ENCODE measurements around the gene NAPG. TPM values are rescaled to one million over a fixed set of nuclear protein-coding genes. Genes with fewer than 3 reads are reported as not detected.
"Not testable (repeated sequence)": the region's sequence is repeated elsewhere in the genome, so short reads cannot be mapped to it uniquely, and the experiment has no call there.

The NAPG gene
- total RNA-seq, 1 donor = 39.0 TPM

DNA sequence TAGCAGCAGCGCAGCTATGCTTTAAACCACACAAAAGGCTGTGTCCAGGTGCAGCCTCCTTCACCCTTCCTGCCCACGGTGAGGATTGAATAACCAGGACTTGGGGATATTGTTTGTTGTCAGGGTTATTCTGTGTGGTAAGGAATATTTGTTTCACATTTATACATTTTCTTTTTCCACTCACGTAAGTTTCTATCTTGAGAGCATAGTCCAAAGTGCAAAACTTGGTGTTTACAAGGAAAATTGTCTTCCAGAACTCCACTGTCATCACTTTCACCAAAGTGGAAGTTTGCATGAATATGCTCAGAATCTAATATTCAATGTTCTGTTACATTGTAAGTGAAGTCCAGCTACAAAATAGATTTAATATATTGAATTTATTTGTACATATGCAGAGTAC is 26.4 kb downstream of the NAPG start:
- Histone ChIP-seq H3K4me3 (ENCODE audit: low read length) (no peak overlapping the region), H3K9me3 (ENCODE audit: low read depth, low read length) (no peaks in the 10 kb centered on the region), H3K4me1 (ENCODE audit: insufficient read depth, low read length) (no peaks in the 10 kb centered on the region), H3K27me3 (ENCODE audit: insufficient read depth, low read length) (no peaks in the 10 kb centered on the region)

DNA sequence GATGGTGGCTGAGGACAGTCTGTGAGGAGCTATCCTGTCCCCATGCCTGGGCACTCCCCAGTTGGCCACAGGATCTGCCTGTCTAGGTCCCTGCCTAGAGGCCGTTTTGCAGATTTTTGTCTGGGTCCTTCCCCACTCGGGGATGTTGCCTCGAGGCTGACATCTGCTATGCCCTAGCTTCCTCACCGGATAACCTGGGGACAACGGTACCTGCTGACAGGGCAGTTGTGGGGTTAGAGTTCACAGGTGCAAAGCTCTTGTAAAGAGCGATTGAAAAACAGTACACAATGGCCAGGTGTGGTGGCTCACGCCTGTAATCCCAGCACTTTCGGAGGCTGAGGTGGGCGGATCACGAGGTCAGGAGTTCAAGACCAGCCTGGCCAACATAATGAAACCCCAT is 30.4 kb downstream of the NAPG start:
- H3K27me3 ChIP-seq (ENCODE audit: insufficient read depth, low read length); H3K9me3 ChIP-seq (ENCODE audit: low read depth, low read length): not testable (repeated sequence)

DNA sequence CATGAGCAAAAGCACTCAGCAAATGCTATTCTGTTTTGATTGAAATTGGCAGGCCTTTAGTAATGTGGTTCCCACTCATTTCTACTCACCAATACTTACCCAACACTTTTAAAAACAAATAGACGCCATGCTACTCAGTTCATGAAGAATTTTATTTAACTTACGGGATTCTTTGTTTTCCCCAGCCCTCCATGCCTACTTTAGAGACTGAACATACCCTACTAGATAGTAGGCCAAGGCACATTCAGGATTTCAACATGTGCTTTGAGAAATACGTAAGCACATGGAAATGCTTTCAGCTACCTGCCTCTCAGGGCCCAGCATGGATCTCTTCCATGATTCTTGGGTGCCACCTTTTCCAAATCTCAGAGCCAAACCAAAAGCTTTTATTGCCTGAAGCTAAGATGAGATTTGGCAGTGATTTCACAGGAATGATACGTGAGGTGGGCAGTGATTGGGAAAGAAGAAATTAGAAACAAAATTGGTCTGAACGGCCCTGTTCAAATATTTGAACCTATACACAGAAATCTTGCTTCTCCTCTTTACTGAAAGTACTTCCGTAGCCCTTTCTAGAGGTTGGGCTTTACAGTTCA is 31.4 kb downstream of the NAPG start:
- no peaks in the 10 kb centered on the region for H3K9me3 ChIP-seq (ENCODE audit: low read depth, low read length)
- H3K4me1 ChIP-seq (ENCODE audit: insufficient read depth, low read length) = peaks cover 11% of the 10 kb centered on the region
- no peaks in the 10 kb centered on the region for H3K27me3 ChIP-seq (ENCODE audit: insufficient read depth, low read length)
- H3K4me3 ChIP-seq (ENCODE audit: low read length) = no peak overlapping the region

More for the DNA sequence above, 30.4 kb downstream of the NAPG start:
- peaks cover 11% of the 10 kb centered on the region for H3K4me1 ChIP-seq (ENCODE audit: insufficient read depth, low read length)
- H3K4me3 ChIP-seq (ENCODE audit: low read length) = not testable (repeated sequence)

DNA sequence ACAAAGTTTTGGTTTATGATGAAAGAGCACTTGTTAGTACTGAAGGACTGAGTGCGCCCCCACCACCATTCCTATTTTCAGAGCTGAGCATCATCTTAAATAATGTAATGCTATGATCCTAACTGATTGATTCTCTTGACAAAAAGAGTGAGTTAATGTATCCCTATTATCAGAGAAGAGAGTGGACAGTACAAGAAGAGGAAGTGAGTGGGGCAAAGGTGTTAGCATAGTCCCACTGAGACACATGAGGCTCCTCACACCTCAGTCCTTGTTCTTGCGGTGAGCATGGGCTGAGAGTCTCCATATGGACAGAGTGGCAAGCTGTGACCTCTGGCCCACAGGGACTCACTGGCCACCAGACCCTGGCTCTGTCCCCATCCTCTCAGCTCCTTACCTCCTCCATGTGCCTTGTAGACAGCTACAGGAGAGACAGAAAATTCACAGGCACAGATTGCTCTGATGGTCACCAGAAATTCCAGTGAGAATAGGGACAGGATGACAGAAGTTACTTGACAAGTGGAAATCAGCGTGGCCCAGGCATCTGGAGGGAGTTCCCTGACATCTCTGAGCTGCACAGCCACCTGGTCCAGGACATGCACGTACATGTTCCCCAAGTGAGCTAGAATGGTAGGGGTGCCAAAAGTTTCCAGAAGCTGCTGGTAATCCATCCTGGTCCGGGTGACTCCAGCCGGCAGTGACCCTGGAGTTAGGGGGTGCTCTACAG is 32.6 kb downstream of the NAPG start:
- no peaks in the 10 kb centered on the region for H3K27me3 ChIP-seq (ENCODE audit: insufficient read depth, low read length)
- peaks cover 11% of the 10 kb centered on the region for H3K4me1 ChIP-seq (ENCODE audit: insufficient read depth, low read length)
- H3K4me3 ChIP-seq (ENCODE audit: low read length) = no peak overlapping the region
- no peaks in the 10 kb centered on the region for H3K9me3 ChIP-seq (ENCODE audit: low read depth, low read length)

GRCh38 chr18:10558967-10559298 is 33.1 kb downstream of the NAPG start:
- no peaks in the 10 kb centered on the region for H3K27me3 ChIP-seq (ENCODE audit: insufficient read depth, low read length)
- H3K4me1 ChIP-seq (ENCODE audit: insufficient read depth, low read length) = peaks cover 11% of the 10 kb centered on the region
- no peaks in the 10 kb centered on the region for H3K9me3 ChIP-seq (ENCODE audit: low read depth, low read length)
- no peak overlapping the region for H3K4me3 ChIP-seq (ENCODE audit: low read length)

- H3K4me3 ChIP-seq (ENCODE audit: low read length) = no peak overlapping the region
- peaks cover 11% of the 10 kb centered on the region for H3K4me1 ChIP-seq (ENCODE audit: insufficient read depth, low read length)
- no peaks in the 10 kb centered on the region for H3K27me3 ChIP-seq (ENCODE audit: insufficient read depth, low read length)
- no peaks in the 10 kb centered on the region for H3K9me3 ChIP-seq (ENCODE audit: low read depth, low read length)
These were observed 34.0 kb downstream of the NAPG start for GRCh38 chr18:10559553-10560451.

DNA sequence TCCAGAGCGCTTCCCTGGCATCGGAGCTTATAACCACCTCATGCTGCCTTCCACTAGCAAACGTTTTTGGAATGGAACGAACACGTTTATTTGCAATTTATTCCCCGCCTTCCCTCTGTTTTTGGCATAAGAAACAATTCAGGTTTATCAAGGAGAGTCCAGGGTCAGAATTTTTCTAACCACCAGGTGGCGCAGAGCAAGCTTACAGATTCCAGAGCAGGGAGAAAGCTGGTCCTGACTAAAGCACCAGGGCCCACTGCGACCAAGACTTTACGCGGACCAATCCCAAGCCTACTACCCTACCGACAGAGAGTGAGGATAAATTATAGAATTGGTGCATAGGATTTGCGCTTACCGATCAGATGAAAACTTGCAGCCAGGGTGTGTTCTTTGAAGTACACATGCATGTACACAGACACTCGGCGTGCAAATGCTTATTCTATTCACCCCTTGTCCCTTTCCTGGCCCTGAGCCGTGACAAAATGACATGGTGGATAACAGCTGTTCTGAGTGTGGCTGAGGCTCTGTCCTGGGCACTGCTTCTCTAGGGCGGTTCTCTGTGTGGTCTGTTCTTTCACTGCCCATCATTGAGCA is 34.7 kb downstream of the NAPG start:
- Histone ChIP-seq H3K4me1 (ENCODE audit: insufficient read depth, low read length) (peaks cover 11% of the 10 kb centered on the region), H3K27me3 (ENCODE audit: insufficient read depth, low read length) (no peaks in the 10 kb centered on the region), H3K4me3 (ENCODE audit: low read length) (no peak overlapping the region), H3K9me3 (ENCODE audit: low read depth, low read length) (no peaks in the 10 kb centered on the region)

DNA sequence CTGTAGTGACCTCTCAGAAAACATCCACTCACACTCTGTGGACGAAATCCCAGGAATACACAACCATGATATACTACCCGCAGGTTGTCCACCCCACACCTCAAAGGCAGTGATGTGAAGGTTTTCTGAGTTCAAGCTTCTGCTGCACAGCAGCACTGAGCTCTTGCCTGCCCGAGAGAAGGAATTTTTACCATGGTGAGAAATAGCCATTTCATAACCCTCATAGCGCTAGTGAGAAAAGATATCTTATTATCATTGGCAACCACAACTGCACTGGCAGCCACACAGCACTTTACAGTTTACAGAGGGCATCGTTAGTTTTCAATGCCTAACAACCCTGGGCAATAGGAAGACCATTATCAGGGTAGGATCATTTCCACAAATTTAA is 36.9 kb downstream of the NAPG start:
- Histone ChIP-seq H3K4me3 (ENCODE audit: low read length) (no peak overlapping the region), H3K9me3 (ENCODE audit: low read depth, low read length) (no peaks in the 10 kb centered on the region), H3K4me1 (ENCODE audit: insufficient read depth, low read length) (peaks cover 11% of the 10 kb centered on the region), H3K27me3 (ENCODE audit: insufficient read depth, low read length) (no peaks in the 10 kb centered on the region)

GRCh38 chr18:10563886-10564285 is 38.1 kb downstream of the NAPG start:
- Histone ChIP-seq H3K9me3 (ENCODE audit: low read depth, low read length) (no peaks in the 10 kb centered on the region), H3K27me3 (ENCODE audit: insufficient read depth, low read length) (no peaks in the 10 kb centered on the region), H3K4me3 (ENCODE audit: low read length) (no peak overlapping the region), H3K4me1 (ENCODE audit: insufficient read depth, low read length) (peaks cover 11% of the 10 kb centered on the region)

DNA sequence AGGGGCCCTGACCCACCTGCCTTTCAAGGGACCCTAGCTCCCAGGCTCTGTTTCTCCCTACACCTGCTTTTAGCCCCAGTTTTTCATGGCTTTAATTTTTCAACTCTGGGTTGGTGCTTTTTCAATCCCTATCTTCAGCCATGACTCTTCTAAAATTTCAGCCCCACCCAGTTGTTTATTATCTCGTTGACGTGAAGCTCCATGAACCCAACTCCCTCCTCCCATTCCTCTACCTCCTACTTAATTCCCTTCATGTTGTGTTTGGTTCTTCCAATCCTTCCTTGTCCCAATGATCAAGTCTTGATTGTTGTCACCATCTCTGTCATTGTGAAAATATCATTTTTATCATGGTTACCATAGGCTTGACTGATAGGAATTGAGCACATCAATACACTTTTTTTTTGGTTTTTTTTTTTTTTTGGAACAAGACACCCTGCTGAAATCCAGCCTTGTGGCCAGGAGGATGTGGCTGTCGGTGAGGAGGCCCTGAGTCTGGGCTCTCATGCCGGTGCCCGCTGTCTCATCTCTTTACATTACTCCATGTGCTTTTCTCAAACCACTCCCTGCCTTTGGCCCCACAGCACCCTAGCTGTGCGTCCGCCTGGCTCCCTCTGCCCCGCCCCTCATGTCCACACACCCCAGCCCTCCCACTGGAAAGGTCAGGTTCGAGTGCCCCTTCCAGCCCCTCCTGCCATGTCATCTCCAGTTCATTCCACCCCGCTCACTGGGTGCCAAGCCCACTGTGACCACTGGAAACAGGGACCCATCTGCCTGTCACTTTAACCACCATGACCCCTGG is 39.3 kb downstream of the NAPG start:
- peaks cover 5% of the 10 kb centered on the region for H3K4me1 ChIP-seq (ENCODE audit: insufficient read depth, low read length)
- no peaks in the 10 kb centered on the region for H3K27me3 ChIP-seq (ENCODE audit: insufficient read depth, low read length)
- no peaks in the 10 kb centered on the region for H3K9me3 ChIP-seq (ENCODE audit: low read depth, low read length)
- no peak overlapping the region for H3K4me3 ChIP-seq (ENCODE audit: low read length)

DNA sequence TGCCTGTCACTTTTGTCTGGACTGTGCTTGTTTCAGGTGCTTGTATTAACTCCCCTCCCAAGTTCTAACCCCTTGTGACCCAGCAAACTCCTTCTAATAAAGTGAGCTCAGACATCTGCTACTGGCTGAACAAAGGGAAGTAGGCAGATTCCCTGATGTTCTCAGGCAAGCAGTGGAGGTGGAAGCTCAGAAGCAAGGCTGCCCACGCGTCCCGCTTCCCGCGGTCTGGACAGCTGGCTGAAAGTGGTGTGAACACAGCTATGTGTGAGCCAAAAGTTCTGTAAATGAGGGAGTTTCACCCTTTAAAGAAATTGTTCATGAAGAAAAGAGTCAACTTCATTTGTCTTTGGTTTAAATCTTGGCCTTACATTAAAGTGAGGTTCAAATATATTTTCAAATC is 40.0 kb downstream of the NAPG start:
- no peak overlapping the region for H3K4me3 ChIP-seq (ENCODE audit: low read length)
- no peaks in the 10 kb centered on the region for H3K27me3 ChIP-seq (ENCODE audit: insufficient read depth, low read length)
- H3K9me3 ChIP-seq (ENCODE audit: low read depth, low read length) = no peaks in the 10 kb centered on the region
- no peaks in the 10 kb centered on the region for H3K4me1 ChIP-seq (ENCODE audit: insufficient read depth, low read length)

DNA sequence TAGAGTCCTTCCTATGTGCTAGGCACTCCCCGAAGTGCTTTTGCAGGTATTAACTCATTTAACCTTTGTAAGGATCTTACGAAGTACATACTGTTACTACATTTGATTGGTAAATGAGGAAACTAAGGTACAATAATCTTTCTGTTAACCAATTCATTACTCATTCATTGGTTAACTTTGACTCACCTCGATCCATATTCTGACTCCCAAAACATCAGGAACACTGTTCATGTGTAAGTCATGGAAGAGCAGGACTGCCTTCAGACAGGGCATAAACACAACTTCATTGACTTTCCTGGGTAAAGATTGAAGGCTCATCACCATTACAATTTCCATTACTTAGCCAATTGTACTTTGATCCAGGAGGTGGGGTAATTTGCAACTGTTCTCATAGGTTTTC is 40.6 kb downstream of the NAPG start:
- no peaks in the 10 kb centered on the region for H3K9me3 ChIP-seq (ENCODE audit: low read depth, low read length)
- H3K4me3 ChIP-seq (ENCODE audit: low read length) = no peak overlapping the region
- no peaks in the 10 kb centered on the region for H3K4me1 ChIP-seq (ENCODE audit: insufficient read depth, low read length)
- H3K27me3 ChIP-seq (ENCODE audit: insufficient read depth, low read length) = no peaks in the 10 kb centered on the region

- H3K4me3 ChIP-seq (ENCODE audit: low read length); H3K27me3 ChIP-seq (ENCODE audit: insufficient read depth, low read length); H3K4me1 ChIP-seq (ENCODE audit: insufficient read depth, low read length); H3K9me3 ChIP-seq (ENCODE audit: low read depth, low read length): not testable (repeated sequence)
These were observed 44.1 kb downstream of the NAPG start for GRCh38 chr18:10569941-10570340.

- no peak overlapping the region for H3K4me3 ChIP-seq (ENCODE audit: low read length)
These were observed 44.8 kb downstream of the NAPG start for GRCh38 chr18:10570622-10571021.

More at GRCh38 chr18:10570622-10571021, 44.8 kb downstream of the NAPG start:
- no peaks in the 10 kb centered on the region for H3K9me3 ChIP-seq (ENCODE audit: low read depth, low read length)
- no peaks in the 10 kb centered on the region for H3K4me1 ChIP-seq (ENCODE audit: insufficient read depth, low read length)
- H3K27me3 ChIP-seq (ENCODE audit: insufficient read depth, low read length) = no peaks in the 10 kb centered on the region

Measured in mononuclear cell (primary cell).